ENCODE results near the gene ERCC4.

- TF ChIP-seq CTCF (IDR thresholded peaks at IDR 0.05; ENCODE audit: low read depth, low read length) (no peak), EZH2phosphoT487 (IDR thresholded peaks at IDR 0.05; ENCODE audit: low read depth) (no peak)
Measured at GRCh38 chr16:14001521-14001920, 81.6 kb downstream of the ERCC4 start.

Measured in OCI-LY3 (cell line).